GM12878 (cell line): ENCODE measurements around the gene KTN1. TPM values are rescaled to one million over a fixed set of nuclear protein-coding genes. Genes with fewer than 3 reads are reported as not detected.
A peak's percentile ranks its signal among the peaks of the same experiment; 100 is the strongest.

Experiments
- DPF2 ChIP-seq: fragments of 450-650 bp; IDR thresholded peaks from 2 replicates; pipeline ENCODE4 v1.6.1; 2017; ENCODE audit warnings: mild to moderate bottlenecking
- ETV6 ChIP-seq, 2 experiments: fragments of 450-650 bp in 1 of 2; IDR thresholded peaks in 1 of 2; conservative IDR thresholded peaks in 1 of 2; 2 replicates each; pipeline ENCODE4 v1.6.1; 2014; ENCODE audit warnings: antibody characterized with exemption in 1 of 2, borderline replicate concordance in 1 of 2, low read depth in 1 of 2, mild to moderate bottlenecking in 1 of 2, moderate library complexity in 1 of 2
- FOS ChIP-seq: IDR thresholded peaks from 3 replicates; pipeline ENCODE4 v1.6.1; 2011; ENCODE audit warnings: borderline replicate concordance; ENCODE audit not compliant: insufficient read length; ENCODE audit errors: extremely low read depth
- NR2F1 ChIP-seq: fragments of 450-650 bp; conservative IDR thresholded peaks from 2 replicates; pipeline ENCODE4 v1.6.1; 2017; ENCODE audit warnings: mild to moderate bottlenecking
- SPI1 ChIP-seq: IDR thresholded peaks from 2 replicates; pipeline ENCODE4 v1.6.1; 2011; ENCODE audit warnings: low read depth, mild to moderate bottlenecking, low read length, moderate library complexity, borderline replicate concordance; ENCODE audit not compliant: insufficient read depth
- SREBF1 ChIP-seq: IDR thresholded peaks from 2 replicates; pipeline ENCODE4 v1.6.1; 2012; ENCODE audit warnings: mild to moderate bottlenecking, low read length
- STAT3 ChIP-seq: IDR thresholded peaks from 2 replicates; pipeline ENCODE4 v1.6.1; 2011; ENCODE audit warnings: low read depth, low read length, improper control_type of control experiment
- TBL1XR1 ChIP-seq: IDR thresholded peaks from 2 replicates; pipeline ENCODE4 v1.6.1; 2012; ENCODE audit warnings: low read depth, low read length, improper control_type of control experiment
- TCF12 ChIP-seq: IDR thresholded peaks from 2 replicates; pipeline ENCODE4 v1.6.1; 2011; ENCODE audit warnings: low read depth, mild to moderate bottlenecking, low read length
- polyA plus RNA-seq, 11 experiments: library from polyadenylated mRNA; depleted of rRNA in 4 of 11; unstranded in 6 of 11; stranded (reverse) in 5 of 11; fragments of >200 nt; fragmentation: Nextera tagmentation in 4 of 11; fragmentation: Illumina TruSeq in 1 of 11; extraction: Ambion mirVana in 4 of 11; extraction: Trizol in 1 of 11; gene quantifications; 1 replicate in 1 of 11; 2 replicates in 10 of 11; pipeline versions ENCODE4 v1.2.1 to v1.2.3, GENCODE V29; 2011 to 2016; ENCODE audit warnings: inconsistent platforms in 2 of 11, missing spikeins in 2 of 11, low read depth in 1 of 11
- total RNA-seq, 4 experiments: library from RNA; depleted of rRNA in 3 of 4; stranded (reverse); fragments of >200 nt in 3 of 4; fragmentation: Illumina TruSeq in 1 of 4; extraction: Trizol in 1 of 4; gene quantifications; 2 replicates each; pipeline versions ENCODE4 v1.2.1 to v1.2.3, GENCODE V29; 2013 to 2021
- TF ChIP-seq, protein P1 (sequence below): fragments of 450-650 bp; formaldehyde crosslinking; IDR thresholded peaks from 2 replicates; pipeline ENCODE4 v1.5.0; 2022; ENCODE audit warnings: mild to moderate bottlenecking, missing genetic modification characterization
- TF ChIP-seq, protein P2 (sequence below): fragments of 450-650 bp; formaldehyde crosslinking; IDR thresholded peaks from 2 replicates; pipeline ENCODE4 v1.4.0; 2022; ENCODE audit warnings: mild to moderate bottlenecking, moderate library complexity
- TF ChIP-seq, protein P3 (sequence below): fragments of 450-650 bp; IDR thresholded peaks from 2 replicates; pipeline ENCODE4 v1.6.1; 2017; ENCODE audit warnings: mild to moderate bottlenecking, low read depth, inconsistent platforms; ENCODE audit not compliant: poor library complexity, severe bottlenecking
- TF ChIP-seq, protein P4 (sequence below): fragments of 150-350 bp; IDR thresholded peaks from 2 replicates; pipeline ENCODE4 v1.6.1; 2014; ENCODE audit warnings: mild to moderate bottlenecking, low read depth, low read length
- TF ChIP-seq, protein P5 (sequence below): IDR thresholded peaks from 2 replicates; pipeline ENCODE4 v1.6.1; 2012; ENCODE audit warnings: low read depth, low read length, improper control_type of control experiment
- TF ChIP-seq, protein P6 (sequence below): fragments of 450-650 bp; IDR thresholded peaks from 2 replicates; pipeline ENCODE4 v1.6.1; 2017; ENCODE audit warnings: mild to moderate bottlenecking, moderate library complexity

KTN1 gene
- total and polyA plus RNA-seq, 10 of the 15 experiments (the other 5 are each of a cell fraction or from before 2014, with no cell fraction given), result 50.6 to 154 (median 84.2) TPM

DNA sequence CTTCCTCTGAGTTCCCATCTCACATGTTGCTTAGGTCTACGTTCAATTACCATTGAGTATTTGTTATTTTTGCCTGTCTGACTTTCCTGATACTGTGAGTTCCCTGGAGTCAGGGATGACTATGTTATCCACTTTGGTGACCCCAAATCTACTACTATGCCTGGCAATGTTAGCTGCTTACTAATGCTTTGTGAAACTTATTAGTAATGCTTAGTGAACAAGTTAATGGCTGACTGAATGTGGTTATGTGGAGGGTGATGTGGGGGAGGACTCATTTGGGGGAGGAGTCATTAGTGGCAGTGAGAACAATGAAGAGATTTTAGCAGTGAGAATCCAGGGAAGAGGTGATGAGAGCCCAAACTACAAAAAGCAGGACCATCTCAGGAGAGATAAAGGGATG is 121.6 kb downstream of the KTN1 start (continued):
- TF ChIP-seq, protein P1, sequence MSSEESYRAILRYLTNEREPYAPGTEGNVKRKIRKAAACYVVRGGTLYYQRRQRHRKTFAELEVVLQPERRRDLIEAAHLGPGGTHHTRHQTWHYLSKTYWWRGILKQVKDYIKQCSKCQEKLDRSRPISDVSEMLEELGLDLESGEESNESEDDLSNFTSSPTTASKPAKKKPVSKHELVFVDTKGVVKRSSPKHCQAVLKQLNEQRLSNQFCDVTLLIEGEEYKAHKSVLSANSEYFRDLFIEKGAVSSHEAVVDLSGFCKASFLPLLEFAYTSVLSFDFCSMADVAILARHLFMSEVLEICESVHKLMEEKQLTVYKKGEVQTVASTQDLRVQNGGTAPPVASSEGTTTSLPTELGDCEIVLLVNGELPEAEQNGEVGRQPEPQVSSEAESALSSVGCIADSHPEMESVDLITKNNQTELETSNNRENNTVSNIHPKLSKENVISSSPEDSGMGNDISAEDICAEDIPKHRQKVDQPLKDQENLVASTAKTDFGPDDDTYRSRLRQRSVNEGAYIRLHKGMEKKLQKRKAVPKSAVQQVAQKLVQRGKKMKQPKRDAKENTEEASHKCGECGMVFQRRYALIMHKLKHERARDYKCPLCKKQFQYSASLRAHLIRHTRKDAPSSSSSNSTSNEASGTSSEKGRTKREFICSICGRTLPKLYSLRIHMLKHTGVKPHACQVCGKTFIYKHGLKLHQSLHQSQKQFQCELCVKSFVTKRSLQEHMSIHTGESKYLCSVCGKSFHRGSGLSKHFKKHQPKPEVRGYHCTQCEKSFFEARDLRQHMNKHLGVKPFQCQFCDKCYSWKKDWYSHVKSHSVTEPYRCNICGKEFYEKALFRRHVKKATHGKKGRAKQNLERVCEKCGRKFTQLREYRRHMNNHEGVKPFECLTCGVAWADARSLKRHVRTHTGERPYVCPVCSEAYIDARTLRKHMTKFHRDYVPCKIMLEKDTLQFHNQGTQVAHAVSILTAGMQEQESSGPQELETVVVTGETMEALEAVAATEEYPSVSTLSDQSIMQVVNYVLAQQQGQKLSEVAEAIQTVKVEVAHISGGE (CRISPR knock-in tag), result no peak
- no peak for TF ChIP-seq TCF12
- TF ChIP-seq STAT3, result no peak
- TF ChIP-seq, protein P2, sequence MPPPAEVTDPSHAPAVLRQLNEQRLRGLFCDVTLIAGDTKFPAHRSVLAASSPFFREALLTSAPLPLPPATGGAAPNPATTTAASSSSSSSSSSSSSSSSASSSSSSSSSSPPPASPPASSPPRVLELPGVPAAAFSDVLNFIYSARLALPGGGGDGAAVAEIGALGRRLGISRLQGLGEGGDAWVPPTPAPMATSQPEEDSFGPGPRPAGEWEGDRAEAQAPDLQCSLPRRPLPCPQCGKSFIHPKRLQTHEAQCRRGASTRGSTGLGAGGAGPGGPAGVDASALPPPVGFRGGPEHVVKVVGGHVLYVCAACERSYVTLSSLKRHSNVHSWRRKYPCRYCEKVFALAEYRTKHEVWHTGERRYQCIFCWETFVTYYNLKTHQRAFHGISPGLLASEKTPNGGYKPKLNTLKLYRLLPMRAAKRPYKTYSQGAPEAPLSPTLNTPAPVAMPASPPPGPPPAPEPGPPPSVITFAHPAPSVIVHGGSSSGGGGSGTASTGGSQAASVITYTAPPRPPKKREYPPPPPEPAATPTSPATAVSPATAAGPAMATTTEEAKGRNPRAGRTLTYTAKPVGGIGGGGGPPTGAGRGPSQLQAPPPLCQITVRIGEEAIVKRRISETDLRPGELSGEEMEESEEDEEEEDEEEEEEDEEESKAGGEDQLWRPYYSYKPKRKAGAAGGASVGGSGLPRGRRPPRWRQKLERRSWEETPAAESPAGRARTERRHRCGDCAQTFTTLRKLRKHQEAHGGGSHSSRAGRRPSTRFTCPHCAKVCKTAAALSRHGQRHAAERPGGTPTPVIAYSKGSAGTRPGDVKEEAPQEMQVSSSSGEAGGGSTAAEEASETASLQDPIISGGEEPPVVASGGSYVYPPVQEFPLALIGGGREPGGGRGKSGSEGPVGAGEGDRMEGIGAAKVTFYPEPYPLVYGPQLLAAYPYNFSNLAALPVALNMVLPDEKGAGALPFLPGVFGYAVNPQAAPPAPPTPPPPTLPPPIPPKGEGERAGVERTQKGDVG (CRISPR knock-in tag), result no peak
- TF ChIP-seq ETV6 (conservative IDR thresholded peaks at IDR 0.05 in 1 of 2, IDR thresholded peaks at IDR 0.05 in 1 of 2; ENCODE audit: borderline replicate concordance in 1 of 2, low read depth in 1 of 2), result no peak
- TF ChIP-seq, protein P3, sequence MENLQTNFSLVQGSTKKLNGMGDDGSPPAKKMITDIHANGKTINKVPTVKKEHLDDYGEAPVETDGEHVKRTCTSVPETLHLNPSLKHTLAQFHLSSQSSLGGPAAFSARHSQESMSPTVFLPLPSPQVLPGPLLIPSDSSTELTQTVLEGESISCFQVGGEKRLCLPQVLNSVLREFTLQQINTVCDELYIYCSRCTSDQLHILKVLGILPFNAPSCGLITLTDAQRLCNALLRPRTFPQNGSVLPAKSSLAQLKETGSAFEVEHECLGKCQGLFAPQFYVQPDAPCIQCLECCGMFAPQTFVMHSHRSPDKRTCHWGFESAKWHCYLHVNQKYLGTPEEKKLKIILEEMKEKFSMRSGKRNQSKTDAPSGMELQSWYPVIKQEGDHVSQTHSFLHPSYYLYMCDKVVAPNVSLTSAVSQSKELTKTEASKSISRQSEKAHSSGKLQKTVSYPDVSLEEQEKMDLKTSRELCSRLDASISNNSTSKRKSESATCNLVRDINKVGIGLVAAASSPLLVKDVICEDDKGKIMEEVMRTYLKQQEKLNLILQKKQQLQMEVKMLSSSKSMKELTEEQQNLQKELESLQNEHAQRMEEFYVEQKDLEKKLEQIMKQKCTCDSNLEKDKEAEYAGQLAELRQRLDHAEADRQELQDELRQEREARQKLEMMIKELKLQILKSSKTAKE, result peak; percentile 34
- TF ChIP-seq TBL1XR1, result no peak
- no peak for TF ChIP-seq FOS
- TF ChIP-seq SREBF1, result no peak
- TF ChIP-seq, protein P4, sequence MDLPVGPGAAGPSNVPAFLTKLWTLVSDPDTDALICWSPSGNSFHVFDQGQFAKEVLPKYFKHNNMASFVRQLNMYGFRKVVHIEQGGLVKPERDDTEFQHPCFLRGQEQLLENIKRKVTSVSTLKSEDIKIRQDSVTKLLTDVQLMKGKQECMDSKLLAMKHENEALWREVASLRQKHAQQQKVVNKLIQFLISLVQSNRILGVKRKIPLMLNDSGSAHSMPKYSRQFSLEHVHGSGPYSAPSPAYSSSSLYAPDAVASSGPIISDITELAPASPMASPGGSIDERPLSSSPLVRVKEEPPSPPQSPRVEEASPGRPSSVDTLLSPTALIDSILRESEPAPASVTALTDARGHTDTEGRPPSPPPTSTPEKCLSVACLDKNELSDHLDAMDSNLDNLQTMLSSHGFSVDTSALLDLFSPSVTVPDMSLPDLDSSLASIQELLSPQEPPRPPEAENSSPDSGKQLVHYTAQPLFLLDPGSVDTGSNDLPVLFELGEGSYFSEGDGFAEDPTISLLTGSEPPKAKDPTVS, result no peak
- TF ChIP-seq, protein P5, sequence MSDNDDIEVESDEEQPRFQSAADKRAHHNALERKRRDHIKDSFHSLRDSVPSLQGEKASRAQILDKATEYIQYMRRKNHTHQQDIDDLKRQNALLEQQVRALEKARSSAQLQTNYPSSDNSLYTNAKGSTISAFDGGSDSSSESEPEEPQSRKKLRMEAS, result no peak
- TF ChIP-seq, protein P6, sequence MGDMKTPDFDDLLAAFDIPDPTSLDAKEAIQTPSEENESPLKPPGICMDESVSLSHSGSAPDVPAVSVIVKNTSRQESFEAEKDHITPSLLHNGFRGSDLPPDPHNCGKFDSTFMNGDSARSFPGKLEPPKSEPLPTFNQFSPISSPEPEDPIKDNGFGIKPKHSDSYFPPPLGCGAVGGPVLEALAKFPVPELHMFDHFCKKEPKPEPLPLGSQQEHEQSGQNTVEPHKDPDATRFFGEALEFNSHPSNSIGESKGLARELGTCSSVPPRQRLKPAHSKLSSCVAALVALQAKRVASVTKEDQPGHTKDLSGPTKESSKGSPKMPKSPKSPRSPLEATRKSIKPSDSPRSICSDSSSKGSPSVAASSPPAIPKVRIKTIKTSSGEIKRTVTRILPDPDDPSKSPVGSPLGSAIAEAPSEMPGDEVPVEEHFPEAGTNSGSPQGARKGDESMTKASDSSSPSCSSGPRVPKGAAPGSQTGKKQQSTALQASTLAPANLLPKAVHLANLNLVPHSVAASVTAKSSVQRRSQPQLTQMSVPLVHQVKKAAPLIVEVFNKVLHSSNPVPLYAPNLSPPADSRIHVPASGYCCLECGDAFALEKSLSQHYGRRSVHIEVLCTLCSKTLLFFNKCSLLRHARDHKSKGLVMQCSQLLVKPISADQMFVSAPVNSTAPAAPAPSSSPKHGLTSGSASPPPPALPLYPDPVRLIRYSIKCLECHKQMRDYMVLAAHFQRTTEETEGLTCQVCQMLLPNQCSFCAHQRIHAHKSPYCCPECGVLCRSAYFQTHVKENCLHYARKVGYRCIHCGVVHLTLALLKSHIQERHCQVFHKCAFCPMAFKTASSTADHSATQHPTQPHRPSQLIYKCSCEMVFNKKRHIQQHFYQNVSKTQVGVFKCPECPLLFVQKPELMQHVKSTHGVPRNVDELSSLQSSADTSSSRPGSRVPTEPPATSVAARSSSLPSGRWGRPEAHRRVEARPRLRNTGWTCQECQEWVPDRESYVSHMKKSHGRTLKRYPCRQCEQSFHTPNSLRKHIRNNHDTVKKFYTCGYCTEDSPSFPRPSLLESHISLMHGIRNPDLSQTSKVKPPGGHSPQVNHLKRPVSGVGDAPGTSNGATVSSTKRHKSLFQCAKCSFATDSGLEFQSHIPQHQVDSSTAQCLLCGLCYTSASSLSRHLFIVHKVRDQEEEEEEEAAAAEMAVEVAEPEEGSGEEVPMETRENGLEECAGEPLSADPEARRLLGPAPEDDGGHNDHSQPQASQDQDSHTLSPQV, result no peak
- TF ChIP-seq SPI1, result no peak
- TF ChIP-seq DPF2, result no peak
- 0 out of 2 replicates have a peak, but pooled peaks have one; percentile 32 for TF ChIP-seq NR2F1
